Measurements from ENCODE around the gene CXCL17. TPM values are rescaled to one million over a fixed set of nuclear protein-coding genes. Genes with fewer than 3 reads are reported as not detected.

The CXCL17 gene
- polyA plus RNA-seq, 3 donors = 0.11 TPM; not detected in 2

- peak in 5 of 11 donors; percentile 37 to 73 (median 46) for DNase-seq (ENCODE audit: extremely low read depth in 1 of 11, low read depth in 9 of 11, low spot score in 4 of 11)
Observed at GRCh38 chr19:42433503-42434260, 9.1 kb downstream of the CXCL17 start.

DNA sequence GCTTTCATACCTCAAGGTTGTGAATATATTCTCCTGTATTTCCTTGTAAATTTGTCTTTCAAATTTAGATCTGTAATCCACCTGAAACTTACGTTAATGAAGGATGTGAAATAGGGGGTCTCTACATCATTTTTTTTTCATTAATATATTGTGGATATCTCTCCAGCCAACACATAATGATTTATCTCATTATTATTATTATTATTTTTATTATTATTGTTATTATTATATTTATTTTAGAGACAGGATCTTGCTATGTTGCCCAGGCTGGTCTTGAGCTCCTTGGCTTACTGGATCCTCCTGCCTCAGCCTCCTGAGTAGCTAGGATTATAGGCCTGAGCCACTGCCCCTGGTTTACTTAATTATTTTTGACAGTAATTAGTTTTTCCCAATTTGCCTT is 11.3 kb downstream of the CXCL17 start:
- no peak for DNase-seq (ENCODE audit: extremely low read depth in 1 of 11, low read depth in 9 of 11, low spot score in 4 of 11)

GRCh38 chr19:42428676-42429075 is 14.1 kb downstream of the CXCL17 start:
- DNase-seq (ENCODE audit: extremely low read depth in 1 of 11, low read depth in 9 of 11, low spot score in 4 of 11) = no peak

DNA sequence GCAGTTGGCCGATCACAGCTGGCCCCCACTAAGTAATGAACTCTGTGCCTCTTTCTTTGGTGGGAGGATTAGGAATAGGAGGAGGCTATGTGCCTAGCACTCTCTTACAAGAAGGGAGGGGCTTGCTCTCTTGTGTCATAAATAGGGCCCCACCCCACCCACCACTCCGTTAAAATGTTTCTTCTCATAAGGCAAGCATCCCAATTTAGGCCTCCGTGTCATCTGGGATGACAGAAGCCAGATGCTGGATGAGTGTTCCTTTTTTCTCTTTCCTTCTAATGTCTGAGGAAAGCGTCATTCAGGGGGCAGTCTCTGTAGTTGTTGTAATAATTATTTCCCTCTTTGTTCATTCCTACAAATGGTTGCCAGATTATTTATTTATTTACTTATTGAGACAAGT is 15.4 kb downstream of the CXCL17 start, which contains the start of gene LIPE:
TSS of gene LIPE (minus strand) at position 76 of the 400 bp plus-strand sequence. CDS start 239 bp downstream, outside the sequence.
- DNase-seq (ENCODE audit: extremely low read depth in 1 of 11, low read depth in 9 of 11, low spot score in 4 of 11) = peak in 6 of 11 donors; percentile 40 to 70 (median 57)

GRCh38 chr19:42426643-42427042 is 16.1 kb downstream of the CXCL17 start:
- DNase-seq (ENCODE audit: extremely low read depth in 1 of 11, low read depth in 9 of 11, low spot score in 4 of 11) = no peak

DNA sequence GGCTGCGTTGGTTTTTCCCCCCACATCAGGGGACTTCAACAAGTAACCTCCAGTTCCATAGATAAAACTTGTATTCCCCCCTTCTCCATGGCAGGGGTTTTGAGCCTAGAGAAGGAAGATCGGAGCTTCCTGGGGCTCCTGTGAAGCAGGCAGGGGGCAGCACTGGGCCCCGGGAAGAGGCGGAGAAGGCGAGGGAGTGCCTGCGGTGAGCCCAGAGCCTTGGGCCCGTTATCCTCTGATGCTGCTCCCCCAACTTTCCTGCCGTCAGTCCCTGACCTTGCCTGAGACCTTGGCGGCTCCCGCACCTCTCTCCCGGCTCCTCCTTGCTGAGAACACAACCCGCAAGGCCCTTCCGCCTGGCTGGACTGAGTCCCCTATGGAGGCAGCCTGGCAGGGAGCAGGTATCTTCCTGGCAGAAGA is 18.0 kb downstream of the CXCL17 start:
- no peak for DNase-seq (ENCODE audit: extremely low read depth in 1 of 11, low read depth in 9 of 11, low spot score in 4 of 11)

- no peak for DNase-seq (ENCODE audit: extremely low read depth in 1 of 11, low read depth in 9 of 11, low spot score in 4 of 11)
Observed at GRCh38 chr19:42424345-42424707, 18.4 kb downstream of the CXCL17 start.

- peak; percentile 80 to 95 (median 90) for DNase-seq (ENCODE audit: extremely low read depth in 1 of 11, low read depth in 9 of 11, low spot score in 4 of 11)
Observed at GRCh38 chr19:42423462-42424344, 19.0 kb downstream of the CXCL17 start.

DNA sequence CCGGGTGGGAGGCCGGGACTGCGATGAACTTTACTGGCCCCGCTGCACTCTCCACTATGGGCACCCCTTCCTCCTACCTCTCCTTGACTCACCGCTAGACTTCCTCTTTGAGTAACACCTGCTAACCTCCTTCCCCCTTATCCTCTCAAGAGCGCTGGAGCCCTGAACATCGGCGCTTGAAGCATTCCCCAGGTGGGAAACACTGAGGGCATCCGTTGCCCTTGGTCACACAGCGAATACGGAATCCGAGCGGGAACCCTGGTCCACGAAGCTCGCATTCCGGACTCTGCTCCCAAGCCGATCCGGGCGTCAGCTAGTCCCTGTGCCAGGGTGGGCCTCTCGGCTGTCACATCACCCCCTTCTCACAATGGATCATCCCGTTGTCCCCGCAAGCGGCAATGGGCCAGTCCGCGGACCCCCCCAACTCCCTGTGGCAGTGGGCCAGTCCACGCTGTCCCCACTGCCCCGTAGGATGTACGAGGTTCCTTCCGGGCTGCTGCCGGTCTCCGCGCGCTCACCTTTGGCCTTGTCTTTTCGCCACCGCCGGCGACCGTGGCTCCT is 19.8 kb downstream of the CXCL17 start:
- peak in 7 of 11 donors; percentile 40 to 66 (median 53) for DNase-seq (ENCODE audit: extremely low read depth in 1 of 11, low read depth in 9 of 11, low spot score in 4 of 11)

GRCh38 chr19:42422092-42422900 is 20.4 kb downstream of the CXCL17 start:
- no peak for DNase-seq (ENCODE audit: extremely low read depth in 1 of 11, low read depth in 9 of 11, low spot score in 4 of 11)

- DNase-seq (ENCODE audit: extremely low read depth in 1 of 11, low read depth in 9 of 11, low spot score in 4 of 11) = no peak
Observed at GRCh38 chr19:42421591-42422031, 21.1 kb downstream of the CXCL17 start.

GRCh38 chr19:42421101-42421500 is 21.6 kb downstream of the CXCL17 start:
- no peak for DNase-seq (ENCODE audit: extremely low read depth in 1 of 11, low read depth in 9 of 11, low spot score in 4 of 11)

- no peak for DNase-seq (ENCODE audit: extremely low read depth in 1 of 11, low read depth in 9 of 11, low spot score in 4 of 11)
Observed at GRCh38 chr19:42420055-42420544, 22.6 kb downstream of the CXCL17 start.

DNA sequence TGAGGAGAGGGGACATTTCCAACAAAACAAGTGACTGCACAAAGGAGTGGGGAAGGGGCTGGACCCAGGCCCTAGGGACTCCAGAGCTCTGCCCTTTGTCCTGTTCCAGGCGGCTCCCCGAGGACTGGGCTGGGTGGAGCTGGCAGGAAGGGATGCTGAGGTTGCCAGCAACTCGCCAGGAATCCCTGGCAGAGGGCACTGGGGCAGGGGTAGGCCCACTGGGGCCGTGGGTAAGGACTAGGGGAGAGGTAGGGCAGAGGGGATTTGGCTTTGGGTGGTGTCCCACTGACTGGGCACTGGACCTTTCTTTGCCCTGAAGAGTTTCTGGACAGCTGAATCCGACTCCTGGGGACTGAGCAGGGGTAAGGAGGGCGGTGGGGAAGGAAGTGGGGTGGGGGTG is 23.4 kb downstream of the CXCL17 start:
- no peak for DNase-seq (ENCODE audit: extremely low read depth in 1 of 11, low read depth in 9 of 11, low spot score in 4 of 11)

DNA sequence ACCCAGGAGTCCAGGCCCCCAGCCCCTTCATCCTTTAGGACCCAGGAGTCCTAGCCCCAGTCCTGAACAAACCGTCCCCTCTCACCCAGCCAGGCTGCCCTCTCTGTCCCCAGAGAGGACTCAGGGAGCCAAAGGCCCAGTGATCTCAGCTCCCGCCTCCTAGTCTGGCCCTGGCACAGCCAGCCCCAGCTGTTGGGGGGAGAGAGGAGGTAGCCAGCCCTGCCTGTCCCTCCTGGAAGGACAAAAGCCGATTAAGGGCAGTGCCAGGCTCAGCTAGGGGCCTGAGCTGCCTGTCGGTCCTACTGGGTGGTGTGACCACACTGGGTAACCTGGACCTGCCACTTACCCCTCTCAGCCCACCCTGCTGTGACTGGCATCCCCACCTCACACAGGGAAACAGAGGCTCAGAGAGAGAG is 30.1 kb downstream of the CXCL17 start:
- no peak for DNase-seq (ENCODE audit: extremely low read depth in 1 of 11, low read depth in 9 of 11, low spot score in 4 of 11)

- DNase-seq (ENCODE audit: extremely low read depth in 1 of 11, low read depth in 9 of 11, low spot score in 4 of 11) = no peak
Observed at GRCh38 chr19:42412227-42412626, 30.5 kb downstream of the CXCL17 start.

- no peak for DNase-seq (ENCODE audit: extremely low read depth in 1 of 11, low read depth in 9 of 11, low spot score in 4 of 11)
Observed at GRCh38 chr19:42411581-42412178, 31.1 kb downstream of the CXCL17 start.

DNA sequence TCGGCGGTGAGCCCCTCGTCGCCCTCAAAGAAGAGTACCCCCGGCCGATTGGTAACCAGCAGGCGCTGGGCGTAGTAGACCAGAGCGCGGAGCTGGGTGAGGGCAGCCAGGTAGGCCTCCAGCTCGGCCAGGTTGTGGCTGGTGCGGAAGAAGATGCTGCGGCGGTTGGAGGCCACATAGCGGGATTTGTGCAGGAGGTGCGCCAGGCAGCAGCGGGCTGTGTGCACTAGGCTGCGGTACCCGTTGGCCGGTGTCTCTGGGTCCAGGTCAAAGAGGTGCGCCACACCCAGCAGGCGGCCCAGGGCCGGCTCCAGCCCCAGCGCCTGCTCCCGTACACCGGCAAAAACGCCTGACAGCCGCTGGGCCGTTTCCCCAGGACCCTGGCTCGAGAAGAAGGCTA is 32.4 kb downstream of the CXCL17 start:
- no peak for DNase-seq (ENCODE audit: extremely low read depth in 1 of 11, low read depth in 9 of 11, low spot score in 4 of 11)
